Neuronal stem cell (in vitro differentiated cells): ENCODE results near the gene TMEM19.

ENCODE experiments used
- DNase-seq: peaks from one replicate; pipeline ENCODE4 v3.0.0-alpha.2; 2013; ENCODE audit warnings: low spot score
- H2AFZ ChIP-seq: one replicate; pipeline ENCODE4 v1.6.1; 2013; ENCODE audit warnings: mild to moderate bottlenecking, low read length, inconsistent platforms
- H2AK5ac ChIP-seq: 2 replicates; pipeline ENCODE4 v1.6.1; 2013; ENCODE audit warnings: low read depth, mild to moderate bottlenecking, inconsistent platforms, low read length, moderate library complexity, mixed read lengths
- H2BK120ac ChIP-seq: 2 replicates; pipeline ENCODE4 v1.6.1; 2013; ENCODE audit warnings: low read depth, mild to moderate bottlenecking, inconsistent platforms, low read length, moderate library complexity, mixed read lengths
- H2BK12ac ChIP-seq: one replicate; pipeline ENCODE4 v1.6.1; 2013; ENCODE audit warnings: low read length, inconsistent platforms
- H2BK15ac ChIP-seq: 2 replicates; pipeline ENCODE4 v1.6.1; 2013; ENCODE audit warnings: mild to moderate bottlenecking, low read length, inconsistent platforms, mixed read lengths
- H2BK5ac ChIP-seq: one replicate; pipeline ENCODE4 v1.6.1; 2013; ENCODE audit warnings: inconsistent platforms, mild to moderate bottlenecking, low read length, moderate library complexity
- H3K14ac ChIP-seq: one replicate; pipeline ENCODE4 v1.6.1; 2013; ENCODE audit warnings: low read length, inconsistent platforms
- H3K18ac ChIP-seq: 2 replicates; pipeline ENCODE4 v1.6.1; 2013; ENCODE audit warnings: low read length, inconsistent platforms
- H3K23ac ChIP-seq: 2 replicates; pipeline ENCODE4 v1.6.1; 2013; ENCODE audit warnings: low read depth, mild to moderate bottlenecking, mixed read lengths, low read length, inconsistent platforms; ENCODE audit not compliant: poor library complexity
- H3K27ac ChIP-seq: replicated peaks from 3 replicates; pipeline ENCODE4 v1.5.1; 2013; ENCODE audit warnings: low read length, inconsistent platforms
- H3K27me3 ChIP-seq, 3 experiments: 2 replicates each; pipeline ENCODE4 v1.6.1; 2013; ENCODE audit warnings: low read length in 3 of 3, mild to moderate bottlenecking in 2 of 3, inconsistent platforms in 1 of 3, low read depth in 1 of 3, mixed read lengths in 1 of 3, moderate library complexity in 1 of 3; ENCODE audit not compliant: control insufficient read depth in 3 of 3, insufficient read depth in 3 of 3
- H3K36me3 ChIP-seq, 2 donors: replicated peaks in 1 of 2; 2 replicates each; pipeline ENCODE4 v1.6.1; 2013; ENCODE audit warnings: low read length in 2 of 2; ENCODE audit not compliant: control insufficient read depth in 2 of 2, insufficient read depth in 2 of 2
- H3K4ac ChIP-seq: 2 replicates; pipeline ENCODE4 v1.6.1; 2013; ENCODE audit warnings: inconsistent platforms, mild to moderate bottlenecking, low read length, moderate library complexity
- H3K4me1 ChIP-seq, 2 donors: 1 replicate in 1 of 2; 2 replicates in 1 of 2; pipeline ENCODE4 v1.6.1; 2013; ENCODE audit warnings: low read length in 2 of 2, low read depth in 1 of 2; ENCODE audit not compliant: control insufficient read depth in 2 of 2, insufficient read depth in 1 of 2
- H3K4me2 ChIP-seq: one replicate; pipeline ENCODE4 v1.6.1; 2013; ENCODE audit warnings: mild to moderate bottlenecking, low read length, inconsistent platforms; ENCODE audit not compliant: insufficient read depth, poor library complexity, severe bottlenecking
- H3K4me3 ChIP-seq, 2 donors: 2 replicates each; pipeline ENCODE4 v1.5.1; 2013; ENCODE audit warnings: low read length in 2 of 2, mild to moderate bottlenecking in 2 of 2, inconsistent platforms in 1 of 2, moderate library complexity in 1 of 2
- H3K79me1 ChIP-seq: one replicate; pipeline ENCODE4 v1.6.1; 2013; ENCODE audit warnings: low read depth, mild to moderate bottlenecking, inconsistent platforms, low read length, moderate library complexity
- H3K9ac ChIP-seq: one replicate; pipeline ENCODE4 v1.6.1; 2013; ENCODE audit warnings: mild to moderate bottlenecking, low read depth, low read length, inconsistent platforms; ENCODE audit not compliant: poor library complexity
- H3K9me3 ChIP-seq, 2 donors: replicated peaks in 1 of 2; 2 replicates each; pipeline versions ENCODE3 to v1.6.1; 2013; ENCODE audit warnings: low read length in 2 of 2, mild to moderate bottlenecking in 2 of 2, inconsistent platforms in 1 of 2, low read depth in 1 of 2, mixed read lengths in 1 of 2, moderate library complexity in 1 of 2; ENCODE audit not compliant: control insufficient read depth in 2 of 2, insufficient read depth in 1 of 2
- H4K8ac ChIP-seq: one replicate; pipeline ENCODE4 v1.6.1; 2013; ENCODE audit warnings: low read depth, mild to moderate bottlenecking, inconsistent platforms, low read length, moderate library complexity
- H4K91ac ChIP-seq: one replicate; pipeline ENCODE4 v1.6.1; 2013; ENCODE audit warnings: low read length, low read depth, mild to moderate bottlenecking, inconsistent platforms; ENCODE audit not compliant: poor library complexity
- WGBS, 2 donors: extraction: QIAGEN DNeasy Blood & Tissue Kit; methylation state at CpG; one replicate each; pipeline ENCODE4 v1.1.7; 2013; ENCODE audit warnings: missing lambda C conversion rate in 2 of 2, mixed read lengths in 1 of 2; ENCODE audit not compliant: insufficient read length in 2 of 2, insufficient replicate concordance in 1 of 2; ENCODE audit errors: extremely low coverage in 2 of 2; 5-methylcytosine and 5-hydroxymethylcytosine counted together

TMEM19 gene

GRCh38 chr12:71653137-71653536 is 32.7 kb upstream of the TMEM19 start:
- WGBS, 2 donors: no CpG with 5 or more reads among the region's 2 CpGs
- H3K36me3 ChIP-seq: peaks cover 8 to 98% of the 10 kb centered on the region in 2 donors

GRCh38 chr12:71654200-71654599 is 31.7 kb upstream of the TMEM19 start:
- Histone ChIP-seq H3K4me2 (no peak overlapping the region), H4K91ac (no peak overlapping the region), H3K4ac (no peak overlapping the region), H3K14ac (no peak overlapping the region), H3K27ac (no peak overlapping the region), H3K4me3 (no peak overlapping the region), H2BK12ac (no peak overlapping the region), H3K4me1 (no peaks in the 10 kb centered on the region), H3K79me1 (peaks cover 3% of the 10 kb centered on the region), H3K9ac (no peak overlapping the region), H2BK120ac (no peak overlapping the region), H3K23ac (no peak overlapping the region), H2AK5ac (no peak overlapping the region), H3K9me3 (peaks cover 0 to 60% of the 10 kb centered on the region in 2 donors), H3K18ac (no peak overlapping the region), H3K27me3 (no peaks in the 10 kb centered on the region), H4K8ac (no peak overlapping the region), H2AFZ (no peak overlapping the region), H2BK15ac (no peak overlapping the region), H3K36me3 (peaks cover 10 to 100% of the 10 kb centered on the region in 2 donors), H2BK5ac (no peak overlapping the region)
- DNase-seq: no peak
- WGBS, 2 donors: no CpG with 5 or more reads among the region's 3 CpGs

More at GRCh38 chr12:71653137-71653536, 32.7 kb upstream of the TMEM19 start:
- Histone ChIP-seq H4K8ac (no peak overlapping the region), H3K4me1 (no peaks in the 10 kb centered on the region), H3K9me3 (peaks cover 0 to 60% of the 10 kb centered on the region in 2 donors), H3K4me3 (no peak overlapping the region), H3K4me2 (no peak overlapping the region), H3K14ac (no peak overlapping the region), H2AK5ac (no peak overlapping the region), H2BK12ac (no peak overlapping the region), H2BK15ac (no peak overlapping the region), H4K91ac (no peak overlapping the region), H3K79me1 (peaks cover 3% of the 10 kb centered on the region), H3K9ac (no peak overlapping the region), H2BK5ac (no peak overlapping the region), H3K27me3 (no peaks in the 10 kb centered on the region), H2AFZ (no peak overlapping the region), H3K4ac (no peak overlapping the region), H3K18ac (no peak overlapping the region), H2BK120ac (no peak overlapping the region), H3K23ac (no peak overlapping the region), H3K27ac (no peak overlapping the region)
- DNase-seq: no peak

- Histone ChIP-seq H3K4me1 (no peaks in the 10 kb centered on the region), H3K4me2 (no peak overlapping the region), H3K9ac (no peak overlapping the region), H3K18ac (no peak overlapping the region), H2BK12ac (no peak overlapping the region), H2BK5ac (no peak overlapping the region), H3K79me1 (peaks cover 3% of the 10 kb centered on the region), H3K9me3 (peaks cover 0 to 56% of the 10 kb centered on the region in 2 donors), H3K14ac (no peak overlapping the region), H3K4me3 (no peak overlapping the region), H4K8ac (no peak overlapping the region), H3K36me3 (peaks cover 11 to 100% of the 10 kb centered on the region in 2 donors), H2BK15ac (no peak overlapping the region), H3K27me3 (no peaks in the 10 kb centered on the region), H4K91ac (no peak overlapping the region), H2AK5ac (no peak overlapping the region), H2AFZ (no peak overlapping the region), H3K27ac (no peak overlapping the region), H3K23ac (no peak overlapping the region), H3K4ac (no peak overlapping the region), H2BK120ac (no peak overlapping the region)
- DNase-seq: no peak
- WGBS, 2 donors: no CpG with 5 or more reads among the region's 1 CpG
These were observed 30.4 kb upstream of the TMEM19 start for GRCh38 chr12:71655495-71655894.

- no peak overlapping the region for H3K23ac ChIP-seq
- no CpG with 5 or more reads among the region's 1 CpG for WGBS, 2 donors
- H2AFZ ChIP-seq: no peak overlapping the region
- no peak for DNase-seq
- H3K27me3 ChIP-seq: no peaks in the 10 kb centered on the region
- H3K9ac ChIP-seq: no peak overlapping the region
- no peaks in the 10 kb centered on the region for H3K4me1 ChIP-seq
- no peak overlapping the region for H2BK15ac ChIP-seq
- H3K36me3 ChIP-seq: peaks cover 9 to 98% of the 10 kb centered on the region in 2 donors
- no peak overlapping the region for H3K14ac ChIP-seq
- peaks cover 0 to 54% of the 10 kb centered on the region in 2 donors for H3K9me3 ChIP-seq
- H2BK5ac ChIP-seq: no peak overlapping the region
- H2AK5ac ChIP-seq: no peak overlapping the region
- H4K91ac ChIP-seq: no peak overlapping the region
- H3K27ac ChIP-seq: no peak overlapping the region
- H2BK120ac ChIP-seq: no peak overlapping the region
- no peak overlapping the region for H3K18ac ChIP-seq
- no peak overlapping the region for H3K4me3 ChIP-seq
- H4K8ac ChIP-seq: no peak overlapping the region
- no peak overlapping the region for H2BK12ac ChIP-seq
- H3K79me1 ChIP-seq: peaks cover 3% of the 10 kb centered on the region
- no peak overlapping the region for H3K4ac ChIP-seq
- H3K4me2 ChIP-seq: no peak overlapping the region
These were observed 30.0 kb upstream of the TMEM19 start for GRCh38 chr12:71655907-71656306.
